HG02571 (cell line): ENCODE measurements around the gene GJD3.

ENCODE experiments used
- ATAC-seq: cut with Tn5 transposase; IDR thresholded peaks from one replicate; pipeline ENCODE4 v1.9.1; 2021; ENCODE audit warnings: mild to moderate bottlenecking, moderate library complexity; ENCODE audit not compliant: unreplicated experiment

The GJD3 gene

GRCh38 chr17:40340880-40341807 is 23.4 kb downstream of the GJD3 start:
- no peak for ATAC-seq

DNA sequence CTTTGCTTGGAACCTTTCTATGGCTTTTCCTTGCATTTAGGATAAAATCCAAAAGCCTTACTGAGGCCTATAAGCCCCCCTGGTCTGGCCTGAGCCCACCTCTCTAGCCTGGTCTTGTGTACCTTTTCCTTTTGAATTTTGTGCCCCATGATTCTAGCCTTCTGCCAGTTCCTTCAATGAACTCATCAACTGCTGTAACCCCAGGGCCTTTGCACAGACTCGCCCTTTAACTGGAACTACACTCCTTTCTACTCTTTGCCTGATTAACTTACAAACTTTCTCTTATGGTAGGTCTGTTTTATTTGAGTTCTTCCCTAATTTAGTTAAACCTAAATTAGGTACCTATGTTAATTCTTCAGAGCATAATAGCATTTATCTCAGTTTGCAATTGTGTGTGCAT is 24.2 kb downstream of the GJD3 start:
- ATAC-seq, result no peak

DNA sequence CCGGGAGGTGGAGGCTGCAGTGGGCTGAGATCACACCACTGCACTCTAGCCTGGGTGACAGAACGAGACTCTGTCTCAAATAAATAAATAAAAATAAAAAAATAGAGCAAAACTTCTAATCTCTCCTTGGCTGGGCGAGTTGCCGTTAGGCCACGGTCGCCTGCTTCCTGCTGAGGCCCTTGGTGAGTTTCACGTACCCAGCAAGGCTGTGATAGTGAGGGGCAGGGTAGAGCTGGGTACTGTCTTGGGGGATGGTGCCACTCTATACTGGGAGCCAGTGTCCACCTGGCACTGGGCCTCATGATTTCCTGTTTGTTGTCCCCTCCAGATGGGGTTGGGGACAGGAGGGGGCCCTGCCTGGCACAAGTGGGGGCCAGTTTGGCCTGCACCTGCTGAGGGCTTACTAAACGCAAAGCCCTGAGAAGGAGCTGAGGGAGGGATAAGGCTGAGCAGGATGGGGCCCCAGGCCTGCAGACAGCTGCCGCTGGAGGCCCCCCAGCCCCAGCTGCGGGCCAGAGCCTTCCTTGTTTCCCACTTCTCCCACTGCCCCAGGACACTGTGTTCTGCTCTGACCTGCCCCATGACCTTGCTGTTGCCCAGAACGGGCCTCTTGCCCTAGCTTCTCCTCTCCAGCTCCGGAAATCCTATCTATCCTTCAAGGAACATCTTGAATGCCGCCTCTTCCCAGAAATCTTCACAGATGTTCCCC is 25.4 kb downstream of the GJD3 start:
- ATAC-seq, result no peak

DNA sequence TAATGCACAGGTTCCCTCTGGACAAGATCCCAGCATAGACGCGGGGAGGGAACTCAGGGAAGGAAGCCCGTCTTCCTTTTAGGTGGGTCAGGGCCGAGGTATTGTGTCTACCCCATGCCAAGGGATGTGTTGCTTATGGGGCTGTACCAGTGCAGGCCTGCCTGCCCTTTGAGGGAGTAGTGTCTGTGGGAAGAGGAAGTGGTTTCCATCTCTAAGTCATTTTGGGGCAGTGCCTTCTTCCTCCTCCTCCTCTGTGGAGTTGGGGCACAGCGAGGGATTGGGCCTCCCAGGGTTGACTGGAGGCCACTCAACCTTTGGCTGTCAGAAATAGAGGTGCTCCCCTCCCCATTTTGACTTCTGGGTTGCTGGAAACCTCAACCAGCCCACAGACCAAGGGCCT is 26.5 kb downstream of the GJD3 start:
- no peak for ATAC-seq

DNA sequence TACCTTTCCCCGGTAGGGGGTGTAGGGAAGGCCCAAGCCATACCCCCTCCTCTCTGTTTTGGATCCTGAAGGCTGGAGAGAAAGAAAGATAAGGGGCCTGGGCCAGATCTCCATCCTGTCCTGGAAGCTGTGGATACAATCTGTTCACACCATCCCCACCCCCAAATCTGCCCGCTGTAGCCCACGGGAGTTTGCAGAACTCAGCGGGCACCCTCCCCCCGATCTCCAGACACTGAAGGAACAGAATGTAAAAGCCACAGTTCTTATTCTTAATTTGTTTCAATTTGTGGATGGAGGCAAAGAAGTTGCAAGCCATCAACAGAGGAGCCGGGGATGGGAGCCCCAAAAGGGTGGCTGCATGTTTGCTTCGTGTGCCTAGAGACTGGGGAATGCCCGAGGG is 27.2 kb downstream of the GJD3 start:
- no peak for ATAC-seq

DNA sequence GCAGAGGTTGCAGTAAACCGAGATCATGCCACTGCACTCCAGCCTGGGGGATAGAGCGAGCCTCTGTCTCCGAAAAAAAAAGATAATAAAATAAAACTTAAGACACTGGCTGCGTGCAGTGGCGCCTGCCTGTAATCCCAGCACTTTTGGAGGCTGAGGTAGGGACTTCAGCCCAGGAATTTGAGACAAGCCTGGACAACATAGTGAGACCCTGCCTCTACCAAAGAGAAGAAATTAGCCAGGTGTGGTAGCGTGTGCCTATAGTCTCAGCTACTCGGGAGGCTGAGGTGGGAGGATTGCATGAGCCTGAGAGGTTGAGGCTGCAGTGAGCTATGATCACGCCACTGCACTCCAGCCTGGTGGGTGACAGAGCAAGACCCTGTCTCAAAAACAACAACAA is 28.9 kb downstream of the GJD3 start:
- ATAC-seq, result no peak

- ATAC-seq, result no peak
Measured at GRCh38 chr17:40333781-40334448, 30.6 kb downstream of the GJD3 start.

DNA sequence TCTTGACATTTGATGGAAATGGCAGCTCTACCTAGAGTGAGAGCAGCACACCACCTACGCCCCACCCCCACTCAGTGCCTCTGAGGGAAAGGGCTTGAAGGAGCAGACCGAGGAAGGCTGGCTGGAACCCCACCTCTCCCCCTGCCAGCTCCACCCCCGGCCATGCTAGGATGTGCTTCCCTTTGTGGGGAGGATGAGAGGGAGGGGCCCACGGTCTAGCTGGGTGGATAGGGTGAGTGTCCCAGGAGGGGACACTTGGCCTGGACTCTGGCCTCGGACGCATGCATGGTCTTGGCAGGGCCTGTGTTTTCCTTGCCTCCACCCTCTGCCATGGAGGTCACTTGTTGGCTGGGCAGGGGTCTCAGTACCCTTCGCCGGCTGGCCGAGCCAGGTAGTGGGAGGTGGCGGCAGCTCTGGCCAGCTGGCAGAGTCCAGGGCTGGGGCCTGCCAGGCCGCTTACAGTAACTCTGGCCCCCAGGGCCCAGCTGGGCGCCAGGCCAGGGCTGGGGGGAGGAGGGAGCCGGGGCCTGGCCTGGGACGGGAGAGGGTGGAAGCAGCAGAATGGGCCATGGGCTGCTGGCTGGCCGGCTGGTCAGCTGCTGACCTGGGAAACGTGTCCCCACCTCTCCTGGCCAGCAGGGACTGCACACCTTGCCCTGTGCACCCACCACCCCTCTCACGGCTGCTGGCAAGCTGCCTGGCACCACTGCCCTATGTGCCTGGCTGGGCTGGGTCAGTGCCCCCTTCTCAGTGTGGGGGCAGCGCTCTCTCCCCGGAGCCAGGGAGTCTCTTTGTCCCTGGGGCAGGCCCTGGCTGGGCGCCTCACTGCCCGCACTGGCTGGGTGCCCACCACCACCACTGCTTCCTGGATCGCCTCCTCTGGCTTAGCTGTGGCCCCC is 32.5 kb downstream of the GJD3 start:
- ATAC-seq, result no peak

DNA sequence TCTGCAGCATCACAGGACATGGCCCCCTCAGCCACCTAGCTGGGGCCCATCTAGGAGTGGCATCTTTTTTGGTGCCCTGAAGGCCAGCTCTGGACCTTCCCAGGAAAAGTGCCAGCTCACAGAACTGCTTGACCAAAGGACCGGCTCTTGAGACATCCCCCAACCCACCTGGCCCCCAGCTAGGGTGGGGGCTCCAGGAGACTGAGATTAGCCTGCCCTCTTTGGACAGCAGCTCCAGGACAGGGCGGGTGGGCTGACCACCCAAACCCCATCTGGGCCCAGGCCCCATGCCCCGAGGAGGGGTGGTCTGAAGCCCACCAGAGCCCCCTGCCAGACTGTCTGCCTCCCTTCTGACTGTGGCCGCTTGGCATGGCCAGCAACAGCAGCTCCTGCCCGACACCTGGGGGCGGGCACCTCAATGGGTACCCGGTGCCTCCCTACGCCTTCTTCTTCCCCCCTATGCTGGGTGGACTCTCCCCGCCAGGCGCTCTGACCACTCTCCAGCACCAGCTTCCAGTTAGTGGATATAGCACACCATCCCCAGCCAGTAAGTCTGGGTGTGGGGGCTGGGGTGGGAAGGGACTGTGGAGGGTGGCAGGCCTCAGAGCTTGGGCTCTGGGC is 33.6 kb downstream of the GJD3 start:
- no peak for ATAC-seq

- no peak for ATAC-seq
Measured at GRCh38 chr17:40329839-40330794, 34.4 kb downstream of the GJD3 start.

- no peak for ATAC-seq
Measured at GRCh38 chr17:40328386-40328766, 36.2 kb downstream of the GJD3 start.

DNA sequence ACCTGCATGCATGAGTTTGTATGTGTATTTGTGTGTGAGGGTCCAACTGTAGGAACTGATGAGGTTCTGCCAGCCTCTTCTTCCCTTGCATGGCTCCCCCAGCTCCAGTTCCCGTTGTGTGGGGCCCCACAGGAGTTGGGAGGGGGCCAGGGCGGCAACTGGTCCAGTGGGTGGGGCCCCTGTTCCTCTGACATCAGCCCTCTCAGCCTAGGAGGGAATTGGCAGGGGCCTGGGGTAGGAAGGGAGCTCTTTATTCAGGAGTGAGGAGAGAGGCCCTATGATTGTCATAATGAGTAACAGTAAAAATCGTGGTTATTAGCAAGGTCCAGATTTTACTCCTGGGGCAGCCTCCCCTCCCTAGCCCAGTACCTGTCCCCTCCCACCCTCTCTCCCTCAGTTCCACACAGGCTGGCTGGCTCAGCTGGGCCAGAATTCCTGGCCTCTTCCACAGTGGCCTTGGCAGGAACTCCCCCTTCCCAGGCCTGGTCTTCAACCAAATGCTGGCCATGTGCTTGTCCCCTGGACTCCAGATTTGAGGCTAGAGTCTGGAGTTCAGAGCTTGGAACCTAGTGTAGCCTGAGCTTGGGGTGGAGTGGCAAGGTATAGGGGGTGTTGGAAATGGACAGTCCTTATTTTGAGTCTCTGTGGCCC is 36.7 kb downstream of the GJD3 start:
- no peak for ATAC-seq

GRCh38 chr17:40327244-40327729 is 37.2 kb downstream of the GJD3 start:
- ATAC-seq, result no peak

DNA sequence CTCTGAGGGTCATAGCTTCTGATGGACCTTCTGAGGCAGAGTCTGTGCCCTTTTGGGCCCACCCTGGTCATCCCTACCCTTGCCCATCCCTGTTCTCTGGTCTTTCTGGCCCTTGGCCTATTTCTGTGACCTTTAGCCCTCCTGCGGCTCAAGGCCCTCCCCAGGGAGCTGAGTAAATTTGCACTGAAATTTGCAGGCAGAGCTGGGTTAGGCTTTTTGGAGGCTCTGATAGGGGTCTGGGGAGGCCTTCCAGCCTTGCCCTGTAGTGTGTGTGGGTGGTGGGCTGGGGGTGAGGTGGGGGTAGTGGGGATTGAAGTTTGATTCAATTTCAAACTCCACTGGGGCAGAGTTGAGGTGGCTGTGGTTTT is 37.7 kb downstream of the GJD3 start:
- ATAC-seq, result no peak

DNA sequence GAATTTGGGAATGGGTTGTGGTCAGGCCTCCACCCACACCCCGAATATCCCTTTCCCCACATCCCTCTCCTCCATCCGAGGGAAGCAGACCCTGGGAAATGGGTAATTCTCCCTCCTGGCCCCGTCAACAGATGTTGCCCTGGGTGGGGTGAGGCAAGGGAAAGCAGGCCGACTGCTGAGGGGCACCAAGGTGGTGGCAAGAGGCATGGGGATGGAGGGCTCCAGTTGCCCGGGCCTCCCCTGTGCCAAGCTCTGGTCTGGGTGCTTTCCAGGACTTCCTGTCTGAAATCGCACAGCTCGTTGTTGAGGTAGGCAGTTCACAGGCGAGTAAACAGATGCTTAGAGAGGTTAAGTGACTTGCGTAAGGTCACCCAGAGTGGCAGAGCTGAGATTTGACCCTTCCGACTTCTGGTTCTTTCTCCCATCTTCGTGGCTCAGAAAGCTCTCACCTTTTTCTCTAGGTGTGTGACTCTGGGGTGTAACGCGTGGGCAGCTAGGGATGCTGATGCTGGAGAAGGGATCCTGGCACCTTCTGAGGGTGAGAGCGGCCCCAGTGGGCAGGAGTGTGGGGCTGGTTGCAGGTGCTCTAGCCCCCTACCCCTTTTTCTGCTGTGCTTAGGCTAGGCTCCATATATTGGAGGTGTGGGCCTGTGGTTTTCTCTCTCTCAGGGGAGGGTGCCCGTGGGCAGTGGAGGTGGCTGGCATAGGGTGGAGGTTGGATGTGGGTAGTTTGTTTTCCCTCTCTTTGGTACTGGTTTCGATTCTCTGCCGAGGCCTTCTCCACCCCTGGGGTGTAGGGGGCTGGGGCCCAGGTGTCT is 38.3 kb downstream of the GJD3 start:
- ATAC-seq, result no peak

DNA sequence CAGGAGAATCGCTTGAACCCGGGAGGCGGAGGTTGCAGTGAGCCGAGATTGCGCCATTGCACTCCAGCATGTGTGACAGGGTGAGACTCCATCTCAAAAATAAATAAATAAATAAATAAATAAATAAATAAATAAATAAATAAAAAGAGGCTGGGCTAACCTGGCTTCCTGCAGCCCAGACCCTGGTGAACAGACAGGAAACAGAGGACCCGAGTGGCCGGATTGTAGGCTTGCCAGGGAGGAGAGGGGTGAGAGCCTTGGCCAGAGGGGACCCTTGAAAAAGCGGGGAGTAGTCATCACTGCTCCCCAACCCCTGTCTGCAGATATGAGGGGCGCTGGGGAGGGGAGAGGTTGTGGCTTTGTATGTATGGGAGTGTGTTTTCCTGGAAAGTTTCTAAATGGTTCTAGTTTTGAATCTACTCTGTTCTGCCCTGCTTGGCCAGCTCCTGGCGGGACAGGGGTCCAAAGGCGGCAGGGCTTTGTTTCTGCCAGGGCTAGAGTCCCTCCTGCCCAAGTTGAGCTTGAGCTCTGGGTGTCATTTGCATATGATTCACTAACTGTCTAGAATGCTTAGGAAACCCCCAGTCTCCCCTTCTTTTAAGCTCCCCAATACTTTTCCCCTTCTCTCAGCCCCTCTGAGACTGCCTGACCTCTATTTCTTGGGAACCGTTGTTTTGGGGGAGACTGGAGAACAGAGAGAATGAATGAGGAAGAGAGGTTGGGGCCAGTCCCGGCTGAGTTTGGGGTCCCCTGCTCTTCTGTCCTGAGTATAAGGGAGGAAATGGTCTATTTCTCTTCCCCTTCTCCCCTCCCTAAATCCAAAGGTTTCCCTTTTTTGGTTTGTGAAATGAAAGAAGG is 39.2 kb downstream of the GJD3 start:
- ATAC-seq, result no peak
